ENCODE data around the gene OR4D2.

Gene OR4D2

DNA sequence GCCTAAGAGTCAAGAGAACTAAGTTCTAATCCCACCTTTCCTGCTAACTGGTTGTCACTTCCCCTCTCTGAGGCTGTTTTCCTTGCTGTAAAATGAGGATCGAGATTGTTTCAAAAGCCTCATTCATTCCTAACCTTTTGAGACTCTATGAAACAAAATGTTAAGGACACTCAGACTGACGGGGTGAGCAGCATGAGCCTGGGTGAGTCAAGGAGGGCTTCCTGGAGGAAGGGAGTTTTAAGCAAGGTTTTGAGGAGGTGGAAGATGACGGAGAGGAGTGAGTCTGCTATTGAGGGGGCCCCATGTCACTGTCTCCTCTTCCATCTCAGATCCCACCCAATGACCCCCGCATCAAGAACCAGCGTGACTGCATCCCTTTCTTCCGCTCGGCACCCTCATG, 29.8 kb downstream of the OR4D2 start:
- CTCF ChIA-PET, result interaction anchor here (0.5 to 1.5 kb wide), 4 partner anchors 23 to 260 kb away, joined by 3 to 6 read pairs (median 4); no protein-coding TSS in a partner anchor
- TF ChIP-seq, protein P1, sequence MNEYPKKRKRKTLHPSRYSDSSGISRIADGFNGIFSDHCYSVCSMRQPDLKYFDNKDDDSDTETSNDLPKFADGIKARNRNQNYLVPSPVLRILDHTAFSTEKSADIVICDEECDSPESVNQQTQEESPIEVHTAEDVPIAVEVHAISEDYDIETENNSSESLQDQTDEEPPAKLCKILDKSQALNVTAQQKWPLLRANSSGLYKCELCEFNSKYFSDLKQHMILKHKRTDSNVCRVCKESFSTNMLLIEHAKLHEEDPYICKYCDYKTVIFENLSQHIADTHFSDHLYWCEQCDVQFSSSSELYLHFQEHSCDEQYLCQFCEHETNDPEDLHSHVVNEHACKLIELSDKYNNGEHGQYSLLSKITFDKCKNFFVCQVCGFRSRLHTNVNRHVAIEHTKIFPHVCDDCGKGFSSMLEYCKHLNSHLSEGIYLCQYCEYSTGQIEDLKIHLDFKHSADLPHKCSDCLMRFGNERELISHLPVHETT (tag by site-specific recombination; IDR thresholded peaks at IDR 0.05), result no peak
- no peak for TF ChIP-seq ZNF416 (tag by site-specific recombination; IDR thresholded peaks at IDR 0.05)
- no peak for TF ChIP-seq ZNF404 (tag by site-specific recombination; IDR thresholded peaks at IDR 0.05)
- POLR2A ChIA-PET, result interaction anchor here (0.7 kb wide), 1 partner anchor 15 kb away, joined by 5 read pairs; no protein-coding TSS in a partner anchor

DNA sequence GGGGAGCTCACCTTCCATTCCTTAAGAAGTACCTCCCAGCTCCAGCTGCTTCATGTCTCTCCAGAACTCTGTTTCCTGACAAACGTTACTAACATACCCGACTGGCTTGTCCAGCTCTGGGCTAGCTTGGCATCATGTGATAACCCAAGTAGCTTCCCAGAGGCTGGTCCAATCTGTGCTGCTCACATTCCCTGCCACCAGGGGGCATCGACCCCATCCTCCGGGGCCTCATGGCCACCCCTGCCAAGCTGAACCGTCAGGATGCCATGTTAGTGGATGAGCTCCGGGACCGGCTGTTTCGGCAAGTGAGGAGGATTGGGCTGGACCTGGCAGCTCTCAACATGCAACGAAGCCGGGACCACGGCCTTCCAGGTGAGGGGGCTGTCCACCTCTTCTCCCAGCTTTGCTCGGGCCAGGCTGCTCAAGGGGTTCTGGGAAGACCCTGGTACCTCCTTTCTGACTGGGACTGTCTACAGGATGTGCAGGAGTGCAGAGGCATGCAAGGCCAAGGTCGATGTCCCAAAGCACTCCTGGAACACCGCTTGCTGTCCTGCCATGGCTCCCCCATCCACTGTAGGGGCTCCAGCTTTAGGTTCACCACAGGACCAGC, 33.3 kb downstream of the OR4D2 start:
- CTCF ChIA-PET, result interaction anchor here (0.6 to 5.8 kb wide), 36 partner anchors 9 to 519 kb away, joined by 3 to 84 read pairs (median 5); partner anchors contain the start of genes EPX, LPO, MKS1 and OR4D2
- Histone ChIP-seq H3K36me3 (ENCODE audit: control insufficient read depth in 2 of 2, insufficient read depth in 1 of 2, low read length in 2 of 2) (peaks cover 0 to 9% of the 10 kb centered on the region in 2 experiments; a peak in 1 of 3 replicates), H3K4me3 (ENCODE audit: low read depth, low read length) (no peak overlapping the region), H3K9me3 (ENCODE audit: control insufficient read depth, insufficient read depth, low read depth, low read length) (no peaks in the 10 kb centered on the region), H3K4me1 (ENCODE audit: control insufficient read depth, insufficient read depth, low read length) (no peaks in the 10 kb centered on the region; the same call in 1 of the 2 replicates), H3K27ac (ENCODE audit: extremely low read depth, low read depth, low read length) (no peak overlapping the region)
- TF ChIP-seq ZNF324 (tag by site-specific recombination; IDR thresholded peaks at IDR 0.05) (no peak), ZNF423 (tag by site-specific recombination; IDR thresholded peaks at IDR 0.05) (no peak), ZXDB (tag by site-specific recombination; IDR thresholded peaks at IDR 0.05) (peak; percentile 53; the same call in 1 of the 2 replicates), ZNF354C (tag by site-specific recombination; IDR thresholded peaks at IDR 0.05; ENCODE audit: borderline replicate concordance, low read depth) (no peak)
- TF ChIP-seq, protein P2, sequence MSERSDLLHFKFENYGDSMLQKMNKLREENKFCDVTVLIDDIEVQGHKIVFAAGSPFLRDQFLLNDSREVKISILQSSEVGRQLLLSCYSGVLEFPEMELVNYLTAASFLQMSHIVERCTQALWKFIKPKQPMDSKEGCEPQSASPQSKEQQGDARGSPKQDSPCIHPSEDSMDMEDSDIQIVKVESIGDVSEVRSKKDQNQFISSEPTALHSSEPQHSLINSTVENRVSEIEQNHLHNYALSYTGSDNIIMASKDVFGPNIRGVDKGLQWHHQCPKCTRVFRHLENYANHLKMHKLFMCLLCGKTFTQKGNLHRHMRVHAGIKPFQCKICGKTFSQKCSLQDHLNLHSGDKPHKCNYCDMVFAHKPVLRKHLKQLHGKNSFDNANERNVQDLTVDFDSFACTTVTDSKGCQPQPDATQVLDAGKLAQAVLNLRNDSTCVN (tag by site-specific recombination; optimal IDR thresholded peaks at IDR 0.05), result no peak
- TF ChIP-seq, protein P3, sequence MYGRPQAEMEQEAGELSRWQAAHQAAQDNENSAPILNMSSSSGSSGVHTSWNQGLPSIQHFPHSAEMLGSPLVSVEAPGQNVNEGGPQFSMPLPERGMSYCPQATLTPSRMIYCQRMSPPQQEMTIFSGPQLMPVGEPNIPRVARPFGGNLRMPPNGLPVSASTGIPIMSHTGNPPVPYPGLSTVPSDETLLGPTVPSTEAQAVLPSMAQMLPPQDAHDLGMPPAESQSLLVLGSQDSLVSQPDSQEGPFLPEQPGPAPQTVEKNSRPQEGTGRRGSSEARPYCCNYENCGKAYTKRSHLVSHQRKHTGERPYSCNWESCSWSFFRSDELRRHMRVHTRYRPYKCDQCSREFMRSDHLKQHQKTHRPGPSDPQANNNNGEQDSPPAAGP (tag by site-specific recombination; IDR thresholded peaks at IDR 0.05), result no peak
- TF ChIP-seq, protein P4, sequence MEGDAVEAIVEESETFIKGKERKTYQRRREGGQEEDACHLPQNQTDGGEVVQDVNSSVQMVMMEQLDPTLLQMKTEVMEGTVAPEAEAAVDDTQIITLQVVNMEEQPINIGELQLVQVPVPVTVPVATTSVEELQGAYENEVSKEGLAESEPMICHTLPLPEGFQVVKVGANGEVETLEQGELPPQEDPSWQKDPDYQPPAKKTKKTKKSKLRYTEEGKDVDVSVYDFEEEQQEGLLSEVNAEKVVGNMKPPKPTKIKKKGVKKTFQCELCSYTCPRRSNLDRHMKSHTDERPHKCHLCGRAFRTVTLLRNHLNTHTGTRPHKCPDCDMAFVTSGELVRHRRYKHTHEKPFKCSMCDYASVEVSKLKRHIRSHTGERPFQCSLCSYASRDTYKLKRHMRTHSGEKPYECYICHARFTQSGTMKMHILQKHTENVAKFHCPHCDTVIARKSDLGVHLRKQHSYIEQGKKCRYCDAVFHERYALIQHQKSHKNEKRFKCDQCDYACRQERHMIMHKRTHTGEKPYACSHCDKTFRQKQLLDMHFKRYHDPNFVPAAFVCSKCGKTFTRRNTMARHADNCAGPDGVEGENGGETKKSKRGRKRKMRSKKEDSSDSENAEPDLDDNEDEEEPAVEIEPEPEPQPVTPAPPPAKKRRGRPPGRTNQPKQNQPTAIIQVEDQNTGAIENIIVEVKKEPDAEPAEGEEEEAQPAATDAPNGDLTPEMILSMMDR (tag by site-specific recombination; IDR thresholded peaks at IDR 0.05), result peak; percentile 63
- POLR2A ChIA-PET, result interaction anchor here (0.6 to 3.3 kb wide), 4 partner anchors 15 to 235 kb away, joined by 3 to 14 read pairs (median 4); partner anchors contain the start of genes DYNLL2 and MKS1

More for the DNA sequence above, 29.8 kb downstream of the OR4D2 start:
- Histone ChIP-seq H3K9me3 (ENCODE audit: control insufficient read depth, insufficient read depth, low read depth, low read length) (no peaks in the 10 kb centered on the region), H3K27ac (ENCODE audit: extremely low read depth, low read depth, low read length) (no peak overlapping the region), H3K4me1 (ENCODE audit: control insufficient read depth, insufficient read depth, low read length) (no peaks in the 10 kb centered on the region; the same call in 1 of the 2 replicates), H3K4me3 (ENCODE audit: low read depth, low read length) (no peak overlapping the region), H3K36me3 (ENCODE audit: control insufficient read depth in 2 of 2, insufficient read depth in 1 of 2, low read length in 2 of 2) (no peaks in the 10 kb centered on the region)

DNA sequence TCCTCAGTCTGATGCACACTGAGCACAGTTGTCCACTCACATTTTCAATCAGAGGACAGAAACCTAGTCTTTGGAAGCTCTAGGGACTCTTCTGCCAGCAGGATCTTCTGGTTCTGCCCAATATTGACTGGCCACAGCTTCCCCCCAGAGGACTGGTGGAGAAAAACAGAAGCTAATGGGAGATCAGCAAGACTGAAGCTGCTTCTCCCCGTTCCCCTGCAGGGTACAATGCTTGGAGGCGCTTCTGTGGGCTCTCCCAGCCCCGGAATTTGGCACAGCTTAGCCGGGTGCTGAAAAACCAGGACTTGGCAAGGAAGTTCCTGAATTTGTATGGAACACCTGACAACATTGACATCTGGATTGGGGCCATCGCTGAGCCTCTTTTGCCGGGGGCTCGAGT, 36.1 kb downstream of the OR4D2 start:
- H3K36me3 ChIP-seq (ENCODE audit: control insufficient read depth in 2 of 2, insufficient read depth in 1 of 2, low read length in 2 of 2), result peaks cover 0 to 32% of the 10 kb centered on the region in 2 experiments; a peak in 1 of 3 replicates
- ChIA-PET POLR2A (interaction anchor here (3.3 kb wide), 1 partner anchor 15 kb away, joined by 14 read pairs; the partner anchor contains the start of gene MKS1), CTCF (interaction anchor here (5.8 kb wide), 1 partner anchor 10 kb away, joined by 84 read pairs; no protein-coding TSS in a partner anchor)
- H3K9me3 ChIP-seq (ENCODE audit: control insufficient read depth, insufficient read depth, low read depth, low read length), result no peaks in the 10 kb centered on the region
- no peak overlapping the region for H3K27ac ChIP-seq (ENCODE audit: extremely low read depth, low read depth, low read length)
- H3K4me1 ChIP-seq (ENCODE audit: control insufficient read depth, insufficient read depth, low read length), result no peaks in the 10 kb centered on the region; the same call in 1 of the 2 replicates
- H3K4me3 ChIP-seq (ENCODE audit: low read depth, low read length), result no peak overlapping the region
- TF ChIP-seq, protein P5, sequence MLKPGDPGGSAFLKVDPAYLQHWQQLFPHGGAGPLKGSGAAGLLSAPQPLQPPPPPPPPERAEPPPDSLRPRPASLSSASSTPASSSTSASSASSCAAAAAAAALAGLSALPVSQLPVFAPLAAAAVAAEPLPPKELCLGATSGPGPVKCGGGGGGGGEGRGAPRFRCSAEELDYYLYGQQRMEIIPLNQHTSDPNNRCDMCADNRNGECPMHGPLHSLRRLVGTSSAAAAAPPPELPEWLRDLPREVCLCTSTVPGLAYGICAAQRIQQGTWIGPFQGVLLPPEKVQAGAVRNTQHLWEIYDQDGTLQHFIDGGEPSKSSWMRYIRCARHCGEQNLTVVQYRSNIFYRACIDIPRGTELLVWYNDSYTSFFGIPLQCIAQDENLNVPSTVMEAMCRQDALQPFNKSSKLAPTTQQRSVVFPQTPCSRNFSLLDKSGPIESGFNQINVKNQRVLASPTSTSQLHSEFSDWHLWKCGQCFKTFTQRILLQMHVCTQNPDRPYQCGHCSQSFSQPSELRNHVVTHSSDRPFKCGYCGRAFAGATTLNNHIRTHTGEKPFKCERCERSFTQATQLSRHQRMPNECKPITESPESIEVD (tag by site-specific recombination; IDR thresholded peaks at IDR 0.05), result no peak
- TF ChIP-seq KLF16 (tag by site-specific recombination; IDR thresholded peaks at IDR 0.05) (no peak), ZNF138 (tag by site-specific recombination; IDR thresholded peaks at IDR 0.05; ENCODE audit: borderline replicate concordance) (no peak), ZNF48 (tag by site-specific recombination; IDR thresholded peaks at IDR 0.05) (no peak), ZNF266 (tag by site-specific recombination; IDR thresholded peaks at IDR 0.05; ENCODE audit: low read depth) (no peak), ZNF610 (tag by site-specific recombination; IDR thresholded peaks at IDR 0.05; ENCODE audit: borderline replicate concordance) (no peak), ZNF341 (tag by site-specific recombination; IDR thresholded peaks at IDR 0.05; ENCODE audit: low read depth) (no peak), ZNF324 (tag by site-specific recombination; IDR thresholded peaks at IDR 0.05) (no peak), ZNF416 (tag by site-specific recombination; IDR thresholded peaks at IDR 0.05) (no peak), ZFP37 (tag by site-specific recombination; IDR thresholded peaks at IDR 0.05) (no peak)
- TF ChIP-seq, protein P6, sequence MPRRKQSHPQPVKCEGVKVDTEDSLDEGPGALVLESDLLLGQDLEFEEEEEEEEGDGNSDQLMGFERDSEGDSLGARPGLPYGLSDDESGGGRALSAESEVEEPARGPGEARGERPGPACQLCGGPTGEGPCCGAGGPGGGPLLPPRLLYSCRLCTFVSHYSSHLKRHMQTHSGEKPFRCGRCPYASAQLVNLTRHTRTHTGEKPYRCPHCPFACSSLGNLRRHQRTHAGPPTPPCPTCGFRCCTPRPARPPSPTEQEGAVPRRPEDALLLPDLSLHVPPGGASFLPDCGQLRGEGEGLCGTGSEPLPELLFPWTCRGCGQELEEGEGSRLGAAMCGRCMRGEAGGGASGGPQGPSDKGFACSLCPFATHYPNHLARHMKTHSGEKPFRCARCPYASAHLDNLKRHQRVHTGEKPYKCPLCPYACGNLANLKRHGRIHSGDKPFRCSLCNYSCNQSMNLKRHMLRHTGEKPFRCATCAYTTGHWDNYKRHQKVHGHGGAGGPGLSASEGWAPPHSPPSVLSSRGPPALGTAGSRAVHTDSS (tag by site-specific recombination; IDR thresholded peaks at IDR 0.05), result no peak

All from HEK293 (cell line).